HepG2 (cell line): ENCODE measurements around the gene PELI3. TPM values are rescaled to one million over a fixed set of nuclear protein-coding genes. Genes with fewer than 3 reads are reported as not detected.

Experiments
- EEA1 ChIP-seq: sonication (generic); formaldehyde crosslinking; IDR thresholded peaks from 2 replicates; pipeline ENCODE4 v1.5.1; 2020; ENCODE audit warnings: mild to moderate bottlenecking, missing genetic modification reagents, borderline replicate concordance
- GABPA ChIP-seq, 2 experiments: IDR thresholded peaks; 2 replicates each; pipeline ENCODE4 v1.6.1; 2011 to 2016; ENCODE audit warnings: low read depth in 2 of 2, low read length in 1 of 2, missing biosample characterization in 1 of 2, missing genetic modification characterization in 1 of 2
- HBP1 ChIP-seq: IDR thresholded peaks from 2 replicates; pipeline ENCODE4 v1.6.1; 2016; ENCODE audit warnings: low read depth, control low read depth
- LCORL ChIP-seq, 2 experiments: fragments of 450-650 bp in 1 of 2; sonication (generic) in 1 of 2; formaldehyde crosslinking in 1 of 2; IDR thresholded peaks; 2 replicates each; pipeline versions ENCODE4 v1.5.0 to v1.6.1; 2017 to 2020; ENCODE audit warnings: antibody characterized with exemption in 1 of 2, missing genetic modification reagents in 1 of 2
- MEIS2 ChIP-seq: sonication (generic); formaldehyde crosslinking; IDR thresholded peaks from 2 replicates; pipeline ENCODE4 v1.9.0; 2021; ENCODE audit warnings: mild to moderate bottlenecking, missing genetic modification reagents
- MYNN ChIP-seq: sonication (generic); formaldehyde crosslinking; IDR thresholded peaks from 2 replicates; pipeline ENCODE4 v1.4.0; 2020; ENCODE audit warnings: mild to moderate bottlenecking, low read depth, missing genetic modification reagents
- PATZ1 ChIP-seq: sonication (generic); formaldehyde crosslinking; IDR thresholded peaks from 2 replicates; pipeline ENCODE4 v1.4.0; 2020; ENCODE audit warnings: missing genetic modification reagents
- PRMT3 ChIP-seq: sonication (generic); formaldehyde crosslinking; IDR thresholded peaks from 2 replicates; pipeline ENCODE4 v1.8.1; 2022; ENCODE audit warnings: low read depth, mild to moderate bottlenecking, moderate library complexity, missing genetic modification reagents, borderline replicate concordance
- REST ChIP-seq, 2 experiments: IDR thresholded peaks; 2 replicates each; pipeline ENCODE4 v1.6.1; 2011 to 2012; ENCODE audit warnings: low read length in 2 of 2, borderline replicate concordance in 1 of 2, low read depth in 1 of 2, mild to moderate bottlenecking in 1 of 2, moderate library complexity in 1 of 2
- SALL1 ChIP-seq: sonication (generic); formaldehyde crosslinking; IDR thresholded peaks from 2 replicates; pipeline ENCODE4 v1.8.0; 2022; ENCODE audit warnings: mild to moderate bottlenecking, missing genetic modification reagents
- SMAD1 ChIP-seq: sonication (generic); formaldehyde crosslinking; IDR thresholded peaks from 2 replicates; pipeline ENCODE4 v1.4.0; 2020; ENCODE audit warnings: missing genetic modification reagents, low read depth, mild to moderate bottlenecking, borderline replicate concordance
- STAG1 ChIP-seq: sonication (generic); formaldehyde crosslinking; IDR thresholded peaks from 2 replicates; pipeline ENCODE4 v1.4.0; 2020; ENCODE audit warnings: missing genetic modification reagents
- TERF1 ChIP-seq: sonication (generic); formaldehyde crosslinking; IDR thresholded peaks from 2 replicates; pipeline ENCODE4 v1.8.0; 2022; ENCODE audit warnings: mild to moderate bottlenecking, missing genetic modification reagents, moderate library complexity
- ZBTB7A ChIP-seq: sonication (generic); formaldehyde crosslinking; IDR thresholded peaks from 2 replicates; pipeline ENCODE4 v1.8.0; 2022; ENCODE audit warnings: mild to moderate bottlenecking, missing genetic modification reagents
- ZFP36L1 ChIP-seq: sonication (generic); formaldehyde crosslinking; IDR thresholded peaks from 2 replicates; pipeline ENCODE4 v1.8.0; 2022; ENCODE audit warnings: mild to moderate bottlenecking, missing genetic modification reagents, moderate library complexity
- ZMAT5 ChIP-seq: sonication (generic); formaldehyde crosslinking; IDR thresholded peaks from 2 replicates; pipeline ENCODE4 v1.5.0; 2020; ENCODE audit warnings: mild to moderate bottlenecking, low read depth, missing genetic modification reagents, borderline replicate concordance
- ZNF251 ChIP-seq: sonication (generic); formaldehyde crosslinking; IDR thresholded peaks from 2 replicates; pipeline ENCODE4 v1.9.0; 2021; ENCODE audit warnings: mild to moderate bottlenecking, missing genetic modification reagents
- ZNF3 ChIP-seq: IDR thresholded peaks from 2 replicates; pipeline ENCODE4 v1.7.0; 2017; ENCODE audit warnings: inconsistent platforms
- ZNF619 ChIP-seq: sonication (generic); formaldehyde crosslinking; IDR thresholded peaks from 2 replicates; pipeline ENCODE4 v1.4.0; 2020; ENCODE audit warnings: mild to moderate bottlenecking, missing genetic modification reagents
- polyA plus RNA-seq, 8 experiments: library from polyadenylated mRNA; depleted of rRNA in 3 of 8; stranded (reverse) in 7 of 8; unstranded in 1 of 8; fragments of >200 nt; fragmentation: Illumina TruSeq in 4 of 8; extraction: Trizol in 4 of 8; gene quantifications; 2 replicates each; pipeline versions ENCODE4 v1.2.1 to v1.2.3, GENCODE V29; 2011 to 2016; ENCODE audit warnings: low read depth in 4 of 8, missing spikeins in 1 of 8, mixed read lengths in 1 of 8; ENCODE audit not compliant: insufficient read depth in 1 of 8
- total RNA-seq, 5 experiments: library from RNA; depleted of rRNA; stranded (reverse); fragments of >200 nt; fragmentation: Illumina TruSeq; extraction: Trizol; gene quantifications; 2 replicates each; pipeline ENCODE4 v1.2.3, GENCODE V29; 2016; ENCODE audit warnings: low read depth in 1 of 5

The PELI3 gene
- total and polyA plus RNA-seq, 2 of the 13 experiments (the other 11 are each of a cell fraction or from before 2014, with no cell fraction given): 2.0 to 4.0 TPM

- TF ChIP-seq SMAD1 (CRISPR knock-in tag) (no peak), ZNF3 (CRISPR knock-in tag) (no peak), HBP1 (CRISPR knock-in tag) (no peak), PATZ1 (CRISPR knock-in tag) (peak; percentile 32; the same call in 1 of the 2 replicates), ZNF619 (CRISPR knock-in tag) (0 out of 2 replicates have a peak, but pooled peaks have one; percentile 75), ZNF251 (CRISPR knock-in tag) (no peak), GABPA (IDR thresholded peaks at IDR 0.05; ENCODE audit: low read depth, low read length) (no peak), GABPA (CRISPR knock-in tag; IDR thresholded peaks at IDR 0.05; ENCODE audit: low read depth) (no peak), MEIS2 (no peak), EEA1 (CRISPR knock-in tag) (no peak), SALL1 (peak; percentile 40; the same call in 1 of the 2 replicates), LCORL (IDR thresholded peaks at IDR 0.05) (no peak), LCORL (CRISPR knock-in tag; IDR thresholded peaks at IDR 0.05) (no peak; the same call in 1 of the 2 replicates), REST (IDR thresholded peaks at IDR 0.05; ENCODE audit: borderline replicate concordance in 1 of 2, low read depth in 1 of 2, low read length in 2 of 2) (no peak), MYNN (CRISPR knock-in tag) (no peak), ZMAT5 (CRISPR knock-in tag) (no peak), TERF1 (CRISPR knock-in tag) (no peak), PRMT3 (no peak), ZFP36L1 (no peak), STAG1 (CRISPR knock-in tag) (no peak), ZBTB7A (no peak)
Observed at GRCh38 chr11:66466225-66467033, at the start of gene PELI3 (continued).
